DOHH2 (cell line): ENCODE measurements around the gene STEAP4.
"Not testable (repeated sequence)": the region's sequence is repeated elsewhere in the genome, so short reads cannot be mapped to it uniquely, and the experiment has no call there.

ENCODE experiments used
- H3F3A ChIP-seq: fragments of 200-600 bp; sonication (generic), shearing (Covaris generic); 2 replicates; pipeline ENCODE4 v1.6.0; 2016; ENCODE audit warnings: antibody characterized with exemption, mild to moderate bottlenecking; ENCODE audit not compliant: control insufficient read depth, insufficient read depth
- H3K27ac ChIP-seq: fragments of 200-600 bp; sonication (generic); 2 replicates; pipeline ENCODE4 v1.5.1; 2014; ENCODE audit warnings: low read depth, mild to moderate bottlenecking, low read length, moderate library complexity
- H3K27me3 ChIP-seq: fragments of 200-600 bp; sonication (generic); 2 replicates; pipeline ENCODE4 v1.6.1; 2014; ENCODE audit warnings: mild to moderate bottlenecking, low read length, mixed read lengths; ENCODE audit not compliant: control insufficient read depth
- H3K36me3 ChIP-seq: fragments of 200-600 bp; sonication (generic); 2 replicates; pipeline ENCODE4 v1.6.1; 2014; ENCODE audit warnings: mild to moderate bottlenecking, low read length, moderate library complexity, mixed read lengths; ENCODE audit not compliant: control insufficient read depth
- H3K4me1 ChIP-seq: fragments of 200-600 bp; sonication (generic); 2 replicates; pipeline ENCODE4 v1.6.1; 2014; ENCODE audit warnings: mild to moderate bottlenecking, low read length, mixed read lengths; ENCODE audit not compliant: control insufficient read depth
- H3K4me2 ChIP-seq: fragments of 200-600 bp; sonication (generic); 2 replicates; pipeline ENCODE4 v1.6.0; 2014; ENCODE audit warnings: mild to moderate bottlenecking, low read length, moderate library complexity
- H3K4me3 ChIP-seq: fragments of 200-600 bp; sonication (generic); 2 replicates; pipeline ENCODE4 v1.5.1; 2014; ENCODE audit warnings: mild to moderate bottlenecking, low read length, mixed read lengths
- H3K79me2 ChIP-seq: fragments of 200-600 bp; sonication (generic); 2 replicates; pipeline ENCODE4 v1.6.1; 2014; ENCODE audit warnings: mild to moderate bottlenecking, low read length, mixed read lengths; ENCODE audit not compliant: control insufficient read depth
- H3K9me2 ChIP-seq: fragments of 200-600 bp; sonication (generic); replicated peaks from 2 replicates; pipeline ENCODE4 v1.6.1; 2014; ENCODE audit warnings: mild to moderate bottlenecking, low read length, mixed read lengths; ENCODE audit not compliant: control insufficient read depth
- H3K9me3 ChIP-seq: fragments of 200-600 bp; sonication (generic); 2 replicates; pipeline ENCODE4 v1.6.1; 2014; ENCODE audit warnings: antibody characterized with exemption, low read length, mixed read lengths; ENCODE audit not compliant: control insufficient read depth, insufficient read depth
- H4K20me1 ChIP-seq: fragments of 200-600 bp; sonication (generic); 2 replicates; pipeline ENCODE4 v1.6.0; 2014; ENCODE audit warnings: low read depth, mild to moderate bottlenecking, antibody characterized with exemption, low read length, moderate library complexity; ENCODE audit not compliant: control insufficient read depth, insufficient read depth
- CTCF ChIP-seq: fragments of 200-600 bp; sonication (generic); IDR thresholded peaks from one replicate; pipeline ENCODE4 v1.5.1; 2014; ENCODE audit warnings: antibody characterized with exemption, mild to moderate bottlenecking, low read depth, low read length; ENCODE audit not compliant: poor library complexity, severe bottlenecking
- EZH2phosphoT487 ChIP-seq: fragments of 200-600 bp; sonication (generic); IDR thresholded peaks from 2 replicates; pipeline ENCODE4 v1.6.1; 2017; ENCODE audit warnings: borderline replicate concordance, mild to moderate bottlenecking, antibody characterized with exemption, low read length, moderate library complexity, mixed read lengths

The STEAP4 gene

GRCh38 chr7:88268051-88268450, 38.6 kb downstream of the STEAP4 start:
- Histone ChIP-seq H3K4me2 (no peak overlapping the region), H3K27me3 (no peaks in the 10 kb centered on the region), H3K27ac (no peak overlapping the region), H3F3A (no peaks in the 10 kb centered on the region), H3K9me3 (no peaks in the 10 kb centered on the region), H3K36me3 (no peaks in the 10 kb centered on the region), H4K20me1 (no peaks in the 10 kb centered on the region), H3K79me2 (no peaks in the 10 kb centered on the region), H3K9me2 (no peaks in the 10 kb centered on the region), H3K4me1 (no peaks in the 10 kb centered on the region), H3K4me3 (no peak overlapping the region)
- no peak for TF ChIP-seq CTCF
- TF ChIP-seq EZH2phosphoT487, result no peak

GRCh38 chr7:88267421-88267820, 39.3 kb downstream of the STEAP4 start:
- Histone ChIP-seq H3K9me3 (peaks cover 3% of the 10 kb centered on the region; the same call in 1 of the 2 replicates), H3K4me2 (no peak overlapping the region), H3K4me3 (no peak overlapping the region), H3K9me2 (no peaks in the 10 kb centered on the region), H4K20me1 (no peaks in the 10 kb centered on the region), H3K27ac (no peak overlapping the region), H3K79me2 (no peaks in the 10 kb centered on the region), H3F3A (no peaks in the 10 kb centered on the region), H3K27me3 (no peaks in the 10 kb centered on the region), H3K4me1 (no peaks in the 10 kb centered on the region), H3K36me3 (no peaks in the 10 kb centered on the region)
- TF ChIP-seq CTCF (no peak), EZH2phosphoT487 (no peak)

- not testable (repeated sequence) for H3K36me3 ChIP-seq, H4K20me1 ChIP-seq, H3K4me3 ChIP-seq, H3K4me1 ChIP-seq, H3F3A ChIP-seq, H3K27me3 ChIP-seq, H3K9me3 ChIP-seq, H3K79me2 ChIP-seq, H3K9me2 ChIP-seq, H3K27ac ChIP-seq, H3K4me2 ChIP-seq
These were observed 41.7 kb downstream of the STEAP4 start for GRCh38 chr7:88264987-88265386.

GRCh38 chr7:88262562-88262961, 44.1 kb downstream of the STEAP4 start:
- H3K9me3 ChIP-seq, result peaks cover 3% of the 10 kb centered on the region; the same call in 1 of the 2 replicates
- no peaks in the 10 kb centered on the region; the same call in 1 of the 2 replicates for H3K9me2 ChIP-seq
- H3K4me1 ChIP-seq, result no peaks in the 10 kb centered on the region
- no peak overlapping the region for H3K4me3 ChIP-seq
- H3K36me3 ChIP-seq, result no peaks in the 10 kb centered on the region
- H3K27me3 ChIP-seq, result no peaks in the 10 kb centered on the region
- H4K20me1 ChIP-seq, result no peaks in the 10 kb centered on the region
- H3K79me2 ChIP-seq, result no peaks in the 10 kb centered on the region
- no peak overlapping the region for H3K4me2 ChIP-seq
- H3F3A ChIP-seq, result no peaks in the 10 kb centered on the region
- no peak overlapping the region for H3K27ac ChIP-seq
- TF ChIP-seq CTCF, result no peak
- TF ChIP-seq EZH2phosphoT487, result no peak
